IMR-90 (cell line): ENCODE results near the gene HNRNPC. TPM values are rescaled to one million over a fixed set of nuclear protein-coding genes. Genes with fewer than 3 reads are reported as not detected.

Source experiments
- ATAC-seq: fragments of 200-7000 bp; cut with Tn5 transposase; 2 replicates; pipeline ENCODE4 v1.9.1; 2020; ENCODE audit warnings: low read depth, mild to moderate bottlenecking, moderate library complexity
- BruUV-seq: library from RNA; stranded (reverse); fragments of 400-500 nt; replicated peaks from 2 replicates; lab custom pipeline; 2021; lab: Mats Ljungman, UMichigan
- CTCF ChIA-PET: fragments of 300-600 bp; formaldehyde crosslinking; extraction: SDS; loops from one replicate; lab custom pipeline; 2021; ENCODE audit warnings: antibody characterized with exemption; lab: Yijun Ruan, JAX
- POLR2A ChIA-PET: fragments of 300-600 bp; sonication (Branson Sonifier 250); formaldehyde crosslinking; loops from one replicate; lab custom pipeline; 2022; ENCODE audit warnings: antibody characterized with exemption; ENCODE audit not compliant: unreplicated experiment; lab: Charles Lee
- DNase-seq: peaks from one replicate; pipeline ENCODE4 v3.0.0; 2013
- H2AFZ ChIP-seq: replicated peaks from 2 replicates; pipeline ENCODE3; 2013; ENCODE audit warnings: low read length, mild to moderate bottlenecking; ENCODE audit not compliant: poor library complexity
- H2AK5ac ChIP-seq: 2 replicates; pipeline ENCODE4 v1.6.1; 2013; ENCODE audit warnings: low read depth, low read length, inconsistent platforms
- H2AK9ac ChIP-seq: replicated peaks from 2 replicates; pipeline ENCODE3; 2013; ENCODE audit warnings: mild to moderate bottlenecking, low read depth, low read length, moderate library complexity; ENCODE audit not compliant: poor library complexity
- H2BK120ac ChIP-seq: 2 replicates; pipeline ENCODE4 v1.6.1; 2013; ENCODE audit warnings: low read depth, low read length, inconsistent platforms
- H2BK15ac ChIP-seq: 3 replicates; pipeline ENCODE4 v1.6.1; 2013; ENCODE audit warnings: low read depth, low read length, inconsistent platforms
- H2BK20ac ChIP-seq: 2 replicates; pipeline ENCODE4 v1.6.1; 2013; ENCODE audit warnings: low read depth, mild to moderate bottlenecking, inconsistent platforms, low read length, moderate library complexity
- H2BK5ac ChIP-seq: 2 replicates; pipeline ENCODE4 v1.6.1; 2013; ENCODE audit warnings: mild to moderate bottlenecking, low read depth, low read length, inconsistent platforms; ENCODE audit not compliant: poor library complexity, severe bottlenecking
- H3K14ac ChIP-seq: replicated peaks from 2 replicates; pipeline ENCODE4 v1.6.1; 2013; ENCODE audit warnings: low read depth, low read length, inconsistent platforms
- H3K18ac ChIP-seq: 2 replicates; pipeline ENCODE4 v1.6.1; 2013; ENCODE audit warnings: low read depth, low read length, control low read depth
- H3K23ac ChIP-seq: 2 replicates; pipeline ENCODE4 v1.6.1; 2013; ENCODE audit warnings: low read depth, low read length, inconsistent platforms
- H3K27ac ChIP-seq: 2 replicates; pipeline ENCODE4 v1.5.1; 2013; ENCODE audit warnings: mild to moderate bottlenecking, control low read depth, low read length; ENCODE audit not compliant: insufficient read depth
- H3K27me3 ChIP-seq: 2 replicates; pipeline ENCODE4 v1.6.1; 2013; ENCODE audit warnings: low read length; ENCODE audit not compliant: control insufficient read depth, insufficient read depth
- H3K36me3 ChIP-seq: 2 replicates; pipeline ENCODE4 v1.6.1; 2013; ENCODE audit warnings: low read length, mixed read lengths; ENCODE audit not compliant: control insufficient read depth, insufficient read depth
- H3K4ac ChIP-seq: 2 replicates; pipeline ENCODE4 v1.6.1; 2013; ENCODE audit warnings: low read depth, low read length, inconsistent platforms
- H3K4me1 ChIP-seq: 2 replicates; pipeline ENCODE4 v1.6.1; 2013; ENCODE audit warnings: low read length, mixed read lengths; ENCODE audit not compliant: control insufficient read depth, insufficient read depth
- H3K4me2 ChIP-seq: 2 replicates; pipeline ENCODE4 v1.6.1; 2013; ENCODE audit warnings: low read depth, mild to moderate bottlenecking, control low read depth, low read length, moderate library complexity
- H3K4me3 ChIP-seq: 2 replicates; pipeline ENCODE4 v1.5.1; 2013; ENCODE audit warnings: low read depth, mild to moderate bottlenecking, control low read depth, low read length, moderate library complexity; ENCODE audit not compliant: insufficient read depth
- H3K56ac ChIP-seq: 2 replicates; pipeline ENCODE4 v1.6.1; 2013; ENCODE audit warnings: low read length, inconsistent platforms; ENCODE audit not compliant: insufficient read depth; ENCODE audit errors: extremely low read depth
- H3K79me1 ChIP-seq, 2 experiments: 2 replicates each; pipeline ENCODE4 v1.6.1; 2013; ENCODE audit warnings: low read length in 2 of 2, inconsistent platforms in 1 of 2, low read depth in 1 of 2
- H3K9ac ChIP-seq: 2 replicates; pipeline ENCODE4 v1.6.1; 2013; ENCODE audit warnings: low read depth, low read length, control low read depth
- H3K9me1 ChIP-seq: 2 replicates; pipeline ENCODE4 v1.6.1; 2013; ENCODE audit warnings: low read length, inconsistent platforms; ENCODE audit not compliant: insufficient read depth
- H3K9me3 ChIP-seq: 2 replicates; pipeline ENCODE4 v1.6.1; 2013; ENCODE audit warnings: low read length; ENCODE audit not compliant: control insufficient read depth, insufficient read depth
- H4K20me1 ChIP-seq: 2 replicates; pipeline ENCODE4 v1.6.1; 2013; ENCODE audit warnings: low read length, inconsistent platforms; ENCODE audit not compliant: insufficient read depth
- H4K5ac ChIP-seq: 2 replicates; pipeline ENCODE4 v1.6.1; 2013; ENCODE audit warnings: mild to moderate bottlenecking, low read depth, low read length, control low read depth
- H4K8ac ChIP-seq, 2 experiments: 2 replicates each; pipeline ENCODE4 v1.6.1; 2013; ENCODE audit warnings: low read depth in 2 of 2, low read length in 2 of 2, control low read depth in 1 of 2, inconsistent platforms in 1 of 2
- H4K91ac ChIP-seq: 2 replicates; pipeline ENCODE4 v1.6.1; 2013; ENCODE audit warnings: low read depth, low read length, inconsistent platforms; ENCODE audit not compliant: insufficient read depth
- BHLHE40 ChIP-seq: fragments of 150-350 bp; IDR thresholded peaks from 2 replicates; pipeline ENCODE4 v1.6.1; 2016; ENCODE audit warnings: mild to moderate bottlenecking, low read depth, low read length
- CEBPB ChIP-seq: IDR thresholded peaks from 2 replicates; pipeline ENCODE4 v1.6.1; 2012; ENCODE audit warnings: low read depth, low read length, improper control_type of control experiment
- CHD1 ChIP-seq: IDR thresholded peaks from 2 replicates; pipeline ENCODE4 v1.6.1; 2012; ENCODE audit warnings: low read depth, low read length, improper control_type of control experiment
- CTCF ChIP-seq: conservative IDR thresholded peaks from 2 replicates; pipeline ENCODE4 v1.5.1; 2012; ENCODE audit warnings: mild to moderate bottlenecking, low read depth, low read length, improper control_type of control experiment
- FOS ChIP-seq: fragments of 150-350 bp; IDR thresholded peaks from 2 replicates; pipeline ENCODE4 v1.6.1; 2016; ENCODE audit warnings: low read depth, low read length
- MAFK ChIP-seq: IDR thresholded peaks from 2 replicates; pipeline ENCODE4 v1.6.1; 2012; ENCODE audit warnings: low read depth, low read length, improper control_type of control experiment
- MAZ ChIP-seq: IDR thresholded peaks from 2 replicates; pipeline ENCODE4 v1.6.1; 2012; ENCODE audit warnings: low read depth, mild to moderate bottlenecking, low read length, improper control_type of control experiment, moderate library complexity, borderline replicate concordance
- MXI1 ChIP-seq: IDR thresholded peaks from 2 replicates; pipeline ENCODE4 v1.6.1; 2012; ENCODE audit warnings: low read depth, mild to moderate bottlenecking, low read length, moderate library complexity, borderline replicate concordance
- NFE2L2 ChIP-seq: fragments of 150-350 bp; IDR thresholded peaks from 2 replicates; pipeline ENCODE4 v1.6.1; 2016; ENCODE audit warnings: low read depth, mild to moderate bottlenecking, low read length
- POLR2A ChIP-seq: IDR thresholded peaks from 2 replicates; pipeline ENCODE4 v1.6.1; 2012; ENCODE audit warnings: mild to moderate bottlenecking, low read depth, low read length
- RAD21 ChIP-seq: IDR thresholded peaks from 2 replicates; pipeline ENCODE4 v1.6.1; 2012; ENCODE audit warnings: low read length, improper control_type of control experiment
- RCOR1 ChIP-seq: IDR thresholded peaks from 2 replicates; pipeline ENCODE4 v1.6.1; 2012; ENCODE audit warnings: mild to moderate bottlenecking, low read length, improper control_type of control experiment; ENCODE audit not compliant: insufficient replicate concordance
- RFX5 ChIP-seq: IDR thresholded peaks from 2 replicates; pipeline ENCODE4 v1.8.0; 2012; ENCODE audit warnings: low read depth, mild to moderate bottlenecking, low read length, moderate library complexity
- SMC3 ChIP-seq: fragments of 150-350 bp; IDR thresholded peaks from 2 replicates; pipeline ENCODE4 v1.6.1; 2016; ENCODE audit warnings: low read depth, mild to moderate bottlenecking, antibody characterized with exemption, low read length, moderate library complexity
- WGBS, 2 experiments: methylation state at CpG; one replicate each; pipeline versions ENCODE4 v1.1.5 to v1.1.7; 2013; ENCODE audit warnings: missing lambda C conversion rate in 2 of 2; ENCODE audit not compliant: insufficient read length in 1 of 2; ENCODE audit errors: extremely low coverage in 2 of 2; 5-methylcytosine and 5-hydroxymethylcytosine counted together
- dilution Hi-C: fragments of 300-500 bp; cut with HindIII; formaldehyde crosslinking; loops from one replicate; pipeline ENCODE4 v1.14.3; 2018; ENCODE audit warnings: low sequenced_read_pairs; ENCODE audit not compliant: unreplicated experiment
- in situ Hi-C: fragments of 300-500 bp; cut with MboI; formaldehyde crosslinking; loops from 3 replicates; pipeline ENCODE4 v1.14.3; 2019; ENCODE audit warnings: low sequenced_read_pairs, inconsistent platforms, mixed read lengths
- intact Hi-C: fragments of 100-400 bp; cut with micrococcal nuclease; formaldehyde crosslinking; loops from 2 replicates; pipeline ENCODE4 v1.10.0; 2022
- polyA plus RNA-seq, 3 experiments: library from polyadenylated mRNA; depleted of rRNA; stranded (reverse); fragments of >200 nt; gene quantifications; 2 replicates each; pipeline ENCODE4 v1.2.3, GENCODE V29; 2012; ENCODE audit warnings: low replicate concordance in 1 of 3
- total RNA-seq: library from RNA; depleted of rRNA; stranded (reverse); fragments of >200 nt; gene quantifications from 2 replicates; pipeline ENCODE4 v1.2.3, GENCODE V29; 2012
- TF ChIP-seq, protein P1 (sequence below): fragments of 150-350 bp; IDR thresholded peaks from 2 replicates; pipeline ENCODE4 v1.6.1; 2016; ENCODE audit warnings: low read depth, mild to moderate bottlenecking, low read length, moderate library complexity, borderline replicate concordance
- TF ChIP-seq, protein P2 (sequence below): fragments of 150-350 bp; IDR thresholded peaks from 2 replicates; pipeline ENCODE4 v1.6.1; 2017; ENCODE audit warnings: mild to moderate bottlenecking, antibody characterized with exemption, low read length, low read depth

The HNRNPC gene
- total and polyA plus RNA-seq, 2 of the 4 experiments (the other 2 are of a cell fraction): 308 to 615 TPM

DNA sequence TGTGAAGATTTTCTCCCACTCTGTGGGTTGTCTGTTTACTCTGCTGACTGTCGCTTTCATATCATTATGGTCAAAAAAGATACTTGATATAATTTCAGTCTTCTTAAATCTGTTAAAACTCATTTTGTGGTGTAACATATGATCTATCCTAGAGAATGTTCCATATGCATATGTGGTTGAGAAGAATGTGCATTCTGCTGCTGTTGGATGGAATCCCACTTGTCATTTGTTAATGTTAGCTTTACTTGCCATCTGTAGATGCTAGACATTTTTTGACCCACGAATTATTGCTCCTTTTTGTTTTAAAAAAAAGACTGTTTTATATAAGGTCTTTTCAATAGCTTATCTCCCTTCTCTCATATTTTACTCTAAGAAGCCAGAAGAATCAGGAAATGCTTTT, 87.1 kb downstream of the HNRNPC start:
- no peak overlapping the region for H4K8ac ChIP-seq
- ChIA-PET CTCF (interaction anchor here (0.7 kb wide), 2 partner anchors 34 to 1584 kb away, joined by 3 to 4 read pairs; partner anchors contain the start of gene OXA1L), POLR2A (no interaction called here)
- H3K4me3 ChIP-seq: no peak overlapping the region
- no peak overlapping the region for H2BK5ac ChIP-seq
- no peak overlapping the region for H2BK20ac ChIP-seq
- no peak overlapping the region for H3K4me2 ChIP-seq
- no peaks in the 10 kb centered on the region; the same call in 1 of the 2 replicates for H3K27me3 ChIP-seq
- no peak for DNase-seq
- intact Hi-C loops (no loop called here), dilution Hi-C loops (no loop called here), in situ Hi-C loops (no loop called here)
- no peak overlapping the region for H3K56ac ChIP-seq
- H4K5ac ChIP-seq: no peak overlapping the region
- BruUV-seq: no TSS peak
- TF ChIP-seq NFE2L2: no peak
- no peak for TF ChIP-seq CEBPB
- TF ChIP-seq CTCF: no peak
- no peak for TF ChIP-seq CHD1
- no peak for TF ChIP-seq MAFK
- TF ChIP-seq MAZ: no peak
- no peak for TF ChIP-seq BHLHE40
- TF ChIP-seq RFX5: no peak
- no peak for TF ChIP-seq MXI1
- TF ChIP-seq, protein P1, sequence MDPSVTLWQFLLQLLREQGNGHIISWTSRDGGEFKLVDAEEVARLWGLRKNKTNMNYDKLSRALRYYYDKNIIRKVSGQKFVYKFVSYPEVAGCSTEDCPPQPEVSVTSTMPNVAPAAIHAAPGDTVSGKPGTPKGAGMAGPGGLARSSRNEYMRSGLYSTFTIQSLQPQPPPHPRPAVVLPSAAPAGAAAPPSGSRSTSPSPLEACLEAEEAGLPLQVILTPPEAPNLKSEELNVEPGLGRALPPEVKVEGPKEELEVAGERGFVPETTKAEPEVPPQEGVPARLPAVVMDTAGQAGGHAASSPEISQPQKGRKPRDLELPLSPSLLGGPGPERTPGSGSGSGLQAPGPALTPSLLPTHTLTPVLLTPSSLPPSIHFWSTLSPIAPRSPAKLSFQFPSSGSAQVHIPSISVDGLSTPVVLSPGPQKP: no peak
- no peak for TF ChIP-seq RCOR1
- TF ChIP-seq SMC3: no peak
- no peak for TF ChIP-seq FOS
- TF ChIP-seq, protein P2, sequence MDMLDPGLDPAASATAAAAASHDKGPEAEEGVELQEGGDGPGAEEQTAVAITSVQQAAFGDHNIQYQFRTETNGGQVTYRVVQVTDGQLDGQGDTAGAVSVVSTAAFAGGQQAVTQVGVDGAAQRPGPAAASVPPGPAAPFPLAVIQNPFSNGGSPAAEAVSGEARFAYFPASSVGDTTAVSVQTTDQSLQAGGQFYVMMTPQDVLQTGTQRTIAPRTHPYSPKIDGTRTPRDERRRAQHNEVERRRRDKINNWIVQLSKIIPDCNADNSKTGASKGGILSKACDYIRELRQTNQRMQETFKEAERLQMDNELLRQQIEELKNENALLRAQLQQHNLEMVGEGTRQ: no peak
- no peak for TF ChIP-seq RAD21
- no peak for TF ChIP-seq POLR2A
- H2AK5ac ChIP-seq: no peak overlapping the region
- no peaks in the 10 kb centered on the region for H3K36me3 ChIP-seq
- no peak overlapping the region for H2BK120ac ChIP-seq
- no peak overlapping the region for H3K27ac ChIP-seq
- H2AFZ ChIP-seq: no peak overlapping the region
- H3K79me1 ChIP-seq: no peaks in the 10 kb centered on the region
- H3K9me1 ChIP-seq: no peaks in the 10 kb centered on the region
- no peak overlapping the region for H3K23ac ChIP-seq
- ATAC-seq: no peak
- no peak overlapping the region for H3K9ac ChIP-seq
- no CpG with 5 or more reads among the region's 2 CpGs for WGBS, 2 experiments
- no peak overlapping the region for H3K14ac ChIP-seq
- no peaks in the 10 kb centered on the region for H3K4me1 ChIP-seq
- H3K4ac ChIP-seq: no peak overlapping the region
- H4K20me1 ChIP-seq: no peaks in the 10 kb centered on the region
- no peak overlapping the region for H2AK9ac ChIP-seq
- no peaks in the 10 kb centered on the region for H3K9me3 ChIP-seq
- no peak overlapping the region for H3K18ac ChIP-seq
- H2BK15ac ChIP-seq: no peak overlapping the region
- H4K91ac ChIP-seq: no peak overlapping the region
